H9 (cell line): Measurements from ENCODE around the gene GLOD4. TPM values are rescaled to one million over a fixed set of nuclear protein-coding genes. Genes with fewer than 3 reads are reported as not detected.
A peak's percentile ranks its signal among the peaks of the same experiment; 100 is the strongest.

Experiments used
- DNase-seq: peaks from one replicate; pipeline ENCODE4 v3.0.0-alpha.2; 2017
- H2AFZ ChIP-seq: one replicate; pipeline ENCODE4 v1.6.1; 2013; ENCODE audit warnings: mild to moderate bottlenecking, low read length, control low read depth, moderate library complexity
- H2AK5ac ChIP-seq: 2 replicates; pipeline ENCODE4 v1.6.1; 2013; ENCODE audit warnings: low read length, control low read depth, mixed read lengths; ENCODE audit not compliant: insufficient read length
- H2BK120ac ChIP-seq: one replicate; pipeline ENCODE4 v1.6.1; 2013; ENCODE audit warnings: low read depth, mild to moderate bottlenecking, low read length, control low read depth, inconsistent platforms; ENCODE audit not compliant: poor library complexity, severe bottlenecking
- H2BK12ac ChIP-seq: 2 replicates; pipeline ENCODE4 v1.6.1; 2013; ENCODE audit warnings: low read length, control low read depth, mixed read lengths, low read depth; ENCODE audit not compliant: insufficient read length
- H2BK15ac ChIP-seq: 2 replicates; pipeline ENCODE4 v1.6.1; 2013; ENCODE audit warnings: low read depth, low read length, control low read depth
- H2BK20ac ChIP-seq: one replicate; pipeline ENCODE4 v1.6.1; 2013; ENCODE audit warnings: low read depth, mild to moderate bottlenecking, low read length, control low read depth, inconsistent platforms; ENCODE audit not compliant: poor library complexity, severe bottlenecking
- H2BK5ac ChIP-seq: 2 replicates; pipeline ENCODE4 v1.6.1; 2013; ENCODE audit warnings: low read length, control low read depth, mixed read lengths; ENCODE audit not compliant: insufficient read length
- H3K14ac ChIP-seq: 2 replicates; pipeline ENCODE4 v1.6.1; 2013; ENCODE audit warnings: low read length, control low read depth; ENCODE audit not compliant: insufficient read depth
- H3K18ac ChIP-seq: 2 replicates; pipeline ENCODE4 v1.6.1; 2013; ENCODE audit warnings: low read depth, mild to moderate bottlenecking, mixed read lengths, low read length, control low read depth; ENCODE audit not compliant: insufficient read length
- H3K23ac ChIP-seq: 2 replicates; pipeline ENCODE4 v1.6.1; 2013; ENCODE audit warnings: low read length, control low read depth, mixed read lengths, low read depth; ENCODE audit not compliant: insufficient read length
- H3K23me2 ChIP-seq: 2 replicates; pipeline ENCODE4 v1.6.1; 2013; ENCODE audit warnings: low read depth, mild to moderate bottlenecking, mixed read lengths, low read length, control low read depth; ENCODE audit not compliant: insufficient read length, poor library complexity, severe bottlenecking
- H3K27ac ChIP-seq: 2 replicates; pipeline ENCODE4 v1.5.1; 2013; ENCODE audit warnings: low read length, control low read depth, mixed read lengths, low read depth; ENCODE audit not compliant: insufficient read length
- H3K27me3 ChIP-seq: 2 replicates; pipeline ENCODE4 v1.6.1; 2013; ENCODE audit warnings: low read length, control low read depth, inconsistent platforms; ENCODE audit not compliant: insufficient read depth
- H3K4ac ChIP-seq: 2 replicates; pipeline ENCODE4 v1.6.1; 2013; ENCODE audit warnings: low read depth, mild to moderate bottlenecking, control low read depth, inconsistent platforms, low read length, moderate library complexity
- H3K4me1 ChIP-seq: 2 replicates; pipeline ENCODE4 v1.6.1; 2013; ENCODE audit warnings: low read length, control low read depth, inconsistent platforms; ENCODE audit not compliant: insufficient read depth
- H3K4me2 ChIP-seq: 2 replicates; pipeline ENCODE4 v1.6.1; 2013; ENCODE audit warnings: low read length, control low read depth, mixed read lengths; ENCODE audit not compliant: insufficient read length, insufficient read depth
- H3K56ac ChIP-seq: 2 replicates; pipeline ENCODE4 v1.6.1; 2013; ENCODE audit warnings: low read depth, mild to moderate bottlenecking, mixed read lengths, low read length, control low read depth; ENCODE audit not compliant: insufficient read length
- H3K79me1 ChIP-seq: 2 replicates; pipeline ENCODE4 v1.6.1; 2013; ENCODE audit warnings: low read depth, mild to moderate bottlenecking, moderate library complexity, low read length, control low read depth, inconsistent platforms; ENCODE audit not compliant: insufficient read depth, poor library complexity, severe bottlenecking
- H3K79me2 ChIP-seq: 2 replicates; pipeline ENCODE4 v1.6.1; 2013; ENCODE audit warnings: low read length, control low read depth, inconsistent platforms; ENCODE audit not compliant: insufficient read depth
- H3K9ac ChIP-seq: 2 replicates; pipeline ENCODE4 v1.6.1; 2013; ENCODE audit warnings: low read length, control low read depth, mixed read lengths; ENCODE audit not compliant: insufficient read length; ENCODE audit errors: extremely low read depth
- H3K9me3 ChIP-seq: one replicate; pipeline ENCODE4 v1.6.1; 2013; ENCODE audit warnings: low read depth, low read length, inconsistent platforms; ENCODE audit not compliant: control insufficient read depth
- H3T11ph ChIP-seq: one replicate; pipeline ENCODE4 v1.6.1; 2013; ENCODE audit warnings: mild to moderate bottlenecking, low read length, control low read depth, inconsistent platforms
- H4K20me1 ChIP-seq: one replicate; pipeline ENCODE4 v1.6.1; 2013; ENCODE audit not compliant: control insufficient read depth, insufficient read length, insufficient read depth
- H4K5ac ChIP-seq: 2 replicates; pipeline ENCODE4 v1.6.1; 2013; ENCODE audit warnings: low read depth, mild to moderate bottlenecking, mixed read lengths, low read length, control low read depth; ENCODE audit not compliant: insufficient read length
- H4K8ac ChIP-seq: replicated peaks from 2 replicates; pipeline ENCODE4 v1.6.1; 2013; ENCODE audit warnings: low read length, control low read depth, mixed read lengths, low read depth; ENCODE audit not compliant: insufficient read length
- H4K91ac ChIP-seq: 2 replicates; pipeline ENCODE4 v1.6.1; 2013; ENCODE audit warnings: low read depth, mild to moderate bottlenecking, moderate library complexity, mixed read lengths, low read length, control low read depth; ENCODE audit not compliant: insufficient read length
- H3K27ac Mint-ChIP-seq, 3 experiments: 2 replicates in 2 of 3; 3 replicates in 1 of 3; pipeline ENCODE4 v1.8.0; 2020 to 2021; ENCODE audit warnings: mixed read lengths in 3 of 3, mild to moderate bottlenecking in 1 of 3, moderate library complexity in 1 of 3
- H3K27me3 Mint-ChIP-seq: 2 replicates; pipeline ENCODE4 v1.8.0; 2021; ENCODE audit warnings: low read depth, mild to moderate bottlenecking, moderate library complexity, mixed read lengths
- H3K36me3 Mint-ChIP-seq, 3 experiments: 2 replicates in 2 of 3; 3 replicates in 1 of 3; pipeline ENCODE4 v1.8.0; 2020 to 2021; ENCODE audit warnings: low read depth in 3 of 3, mixed read lengths in 3 of 3; ENCODE audit not compliant: insufficient read depth in 1 of 3
- H3K4me1 Mint-ChIP-seq, 2 experiments: 2 replicates each; pipeline ENCODE4 v1.8.0; 2020; ENCODE audit warnings: mixed read lengths in 2 of 2
- H3K4me3 Mint-ChIP-seq, 2 experiments: 2 replicates in 1 of 2; 3 replicates in 1 of 2; pipeline ENCODE4 v1.8.0; 2020 to 2021; ENCODE audit warnings: mild to moderate bottlenecking in 2 of 2, mixed read lengths in 2 of 2, moderate library complexity in 1 of 2
- H3K9me3 Mint-ChIP-seq, 2 experiments: 2 replicates in 1 of 2; 3 replicates in 1 of 2; pipeline ENCODE4 v1.8.0; 2020; ENCODE audit warnings: mild to moderate bottlenecking in 2 of 2, mixed read lengths in 2 of 2, moderate library complexity in 1 of 2
- WGBS: extraction: QIAGEN DNeasy Blood & Tissue Kit; methylation state at CpG from one replicate; pipeline ENCODE4 v1.1.7; 2013; ENCODE audit warnings: missing lambda C conversion rate, low lambda C conversion rate, mixed read lengths; ENCODE audit not compliant: insufficient read length; ENCODE audit errors: extremely low coverage; 5-methylcytosine and 5-hydroxymethylcytosine counted together
- total RNA-seq: library from RNA; stranded (reverse); gene quantifications from 2 replicates; pipeline ENCODE4 v1.2.1, GENCODE V29; 2021
- TF ChIP-seq, protein P1 (sequence below): fragments of 200-600 bp; sonication (generic); conservative IDR thresholded peaks from 3 replicates; pipeline ENCODE4 v1.8.0; 2021; ENCODE audit warnings: antibody characterized with exemption, mild to moderate bottlenecking

Gene GLOD4
- total RNA-seq, 1 experiment from 2014 or later: 106 TPM

- Histone ChIP-seq H3K9ac (peak overlapping the region; percentile 45), H3K79me2 (peaks cover 9% of the 10 kb centered on the region; the same call in 1 of the 2 replicates), H3K23me2 (peaks cover 7% of the 10 kb centered on the region), H3K27me3 (no peaks in the 10 kb centered on the region), H4K5ac (no peak overlapping the region), H3K9me3 (no peaks in the 10 kb centered on the region), H2BK12ac (no peak overlapping the region), H3K27ac (no peak overlapping the region), H3K79me1 (peaks cover 3% of the 10 kb centered on the region), H3K4me2 (peak overlapping the region; percentile 59), H2BK5ac (no peak overlapping the region), H2BK15ac (no peak overlapping the region), H2BK120ac (no peak overlapping the region), H3K56ac (no peak overlapping the region), H2BK20ac (no peak overlapping the region), H4K20me1 (peaks cover 3% of the 10 kb centered on the region), H3K4me1 (no peaks in the 10 kb centered on the region), H4K8ac (no peak overlapping the region), H2AFZ (no peak overlapping the region), H3K23ac (no peak overlapping the region), H3T11ph (no peak overlapping the region), H4K91ac (no peak overlapping the region), H3K4ac (no peak overlapping the region), H2AK5ac (no peak overlapping the region), H3K18ac (peak overlapping the region; percentile 46), H3K14ac (peak overlapping the region; percentile 66)
- DNase-seq: no peak
- Mint-ChIP-seq H3K9me3 (peaks cover 18 to 24% of the 10 kb centered on the region in 2 experiments), H3K27ac (peak overlapping the region in 2 of 3 experiments; percentile 71 to 95; a peak in 4 of 7 replicates), H3K27me3 (no peaks in the 10 kb centered on the region), H3K4me1 (peaks cover 30 to 36% of the 10 kb centered on the region in 2 experiments), H3K4me3 (peak overlapping the region; percentile 96), H3K36me3 (peaks cover 45 to 56% (median 52%) of the 10 kb centered on the region in 3 experiments)
- TF ChIP-seq, protein P1, sequence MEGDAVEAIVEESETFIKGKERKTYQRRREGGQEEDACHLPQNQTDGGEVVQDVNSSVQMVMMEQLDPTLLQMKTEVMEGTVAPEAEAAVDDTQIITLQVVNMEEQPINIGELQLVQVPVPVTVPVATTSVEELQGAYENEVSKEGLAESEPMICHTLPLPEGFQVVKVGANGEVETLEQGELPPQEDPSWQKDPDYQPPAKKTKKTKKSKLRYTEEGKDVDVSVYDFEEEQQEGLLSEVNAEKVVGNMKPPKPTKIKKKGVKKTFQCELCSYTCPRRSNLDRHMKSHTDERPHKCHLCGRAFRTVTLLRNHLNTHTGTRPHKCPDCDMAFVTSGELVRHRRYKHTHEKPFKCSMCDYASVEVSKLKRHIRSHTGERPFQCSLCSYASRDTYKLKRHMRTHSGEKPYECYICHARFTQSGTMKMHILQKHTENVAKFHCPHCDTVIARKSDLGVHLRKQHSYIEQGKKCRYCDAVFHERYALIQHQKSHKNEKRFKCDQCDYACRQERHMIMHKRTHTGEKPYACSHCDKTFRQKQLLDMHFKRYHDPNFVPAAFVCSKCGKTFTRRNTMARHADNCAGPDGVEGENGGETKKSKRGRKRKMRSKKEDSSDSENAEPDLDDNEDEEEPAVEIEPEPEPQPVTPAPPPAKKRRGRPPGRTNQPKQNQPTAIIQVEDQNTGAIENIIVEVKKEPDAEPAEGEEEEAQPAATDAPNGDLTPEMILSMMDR: no peak
- WGBS: no CpG with 5 or more reads among the region's 49 CpGs
These were observed 30.6 kb downstream of the GLOD4 start for GRCh38 chr17:751269-752001.
